HCT116 (cell line): ENCODE measurements around the gene NINJ1.

Experiments
- EZH2 ChIP-seq: fragments of 200-600 bp; sonication (generic); IDR thresholded peaks from 2 replicates; pipeline ENCODE4 v1.6.1; 2017; ENCODE audit warnings: antibody characterized with exemption, mixed run types
- POLR2AphosphoS5 ChIP-seq: IDR thresholded peaks from 2 replicates; pipeline ENCODE4 v1.6.1; 2011; ENCODE audit warnings: mild to moderate bottlenecking, low read depth, low read length, moderate library complexity
- RAD21 ChIP-seq: IDR thresholded peaks from 2 replicates; pipeline ENCODE4 v1.6.1; 2012; ENCODE audit warnings: low read depth, mild to moderate bottlenecking
- ZNF274 ChIP-seq: fragments of 200-500 bp; sonication (Bioruptor generic); IDR thresholded peaks from 2 replicates; pipeline ENCODE4 v1.6.1; 2014; ENCODE audit warnings: mild to moderate bottlenecking, low read depth, low read length, inconsistent platforms
- TF ChIP-seq, protein P1 (sequence below), 3 experiments: fragments of 200-600 bp in 1 of 3; sonication (generic) in 1 of 3; IDR thresholded peaks in 2 of 3; conservative IDR thresholded peaks in 1 of 3; 2 replicates each; pipeline ENCODE4 v1.5.1; 2012 to 2017; ENCODE audit warnings: low read depth in 2 of 3, low read length in 2 of 3, antibody characterized with exemption in 1 of 3, borderline replicate concordance in 1 of 3, control low read depth in 1 of 3, mild to moderate bottlenecking in 1 of 3, mixed read lengths in 1 of 3, mixed run types in 1 of 3, moderate library complexity in 1 of 3; ENCODE audit not compliant: insufficient read depth in 1 of 3

DNA sequence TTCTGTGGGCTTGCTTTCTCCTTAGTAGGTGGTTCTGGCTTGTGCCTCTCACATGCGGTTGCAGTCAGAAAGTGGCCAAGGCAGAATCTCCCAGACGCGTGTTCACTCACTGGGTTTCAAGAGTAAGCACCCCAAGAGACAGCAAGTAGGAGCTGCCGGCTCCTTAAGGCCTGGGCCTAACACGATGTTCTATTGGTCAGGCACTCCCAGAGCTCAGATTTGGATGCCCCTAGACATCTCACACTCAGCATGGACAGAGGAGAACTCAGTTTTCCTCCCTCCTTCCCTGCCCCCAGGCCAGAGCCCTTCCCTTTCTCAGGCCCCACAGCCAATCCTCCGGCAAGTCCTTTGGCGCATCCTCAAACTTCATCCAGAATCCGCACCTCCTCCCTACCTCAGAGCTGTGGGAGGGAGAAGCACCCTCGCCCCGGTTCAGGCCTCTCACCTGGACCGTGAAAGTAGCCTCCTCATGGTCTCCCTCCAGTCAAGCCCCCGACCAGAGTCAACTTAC is 44.5 kb downstream of the NINJ1 start:
- TF ChIP-seq RAD21 (no peak), ZNF274 (no peak), EZH2 (no peak), POLR2AphosphoS5 (no peak)
- TF ChIP-seq, protein P1, sequence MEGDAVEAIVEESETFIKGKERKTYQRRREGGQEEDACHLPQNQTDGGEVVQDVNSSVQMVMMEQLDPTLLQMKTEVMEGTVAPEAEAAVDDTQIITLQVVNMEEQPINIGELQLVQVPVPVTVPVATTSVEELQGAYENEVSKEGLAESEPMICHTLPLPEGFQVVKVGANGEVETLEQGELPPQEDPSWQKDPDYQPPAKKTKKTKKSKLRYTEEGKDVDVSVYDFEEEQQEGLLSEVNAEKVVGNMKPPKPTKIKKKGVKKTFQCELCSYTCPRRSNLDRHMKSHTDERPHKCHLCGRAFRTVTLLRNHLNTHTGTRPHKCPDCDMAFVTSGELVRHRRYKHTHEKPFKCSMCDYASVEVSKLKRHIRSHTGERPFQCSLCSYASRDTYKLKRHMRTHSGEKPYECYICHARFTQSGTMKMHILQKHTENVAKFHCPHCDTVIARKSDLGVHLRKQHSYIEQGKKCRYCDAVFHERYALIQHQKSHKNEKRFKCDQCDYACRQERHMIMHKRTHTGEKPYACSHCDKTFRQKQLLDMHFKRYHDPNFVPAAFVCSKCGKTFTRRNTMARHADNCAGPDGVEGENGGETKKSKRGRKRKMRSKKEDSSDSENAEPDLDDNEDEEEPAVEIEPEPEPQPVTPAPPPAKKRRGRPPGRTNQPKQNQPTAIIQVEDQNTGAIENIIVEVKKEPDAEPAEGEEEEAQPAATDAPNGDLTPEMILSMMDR (IDR thresholded peaks at IDR 0.05 in 2 of 3, conservative IDR thresholded peaks at IDR 0.05 in 1 of 3; ENCODE audit: borderline replicate concordance in 1 of 3, insufficient read depth in 1 of 3, low read depth in 2 of 3, low read length in 2 of 3) = no peak
